WTC11 (cell line): ENCODE data around the gene RAB7A. TPM values are rescaled to one million over a fixed set of nuclear protein-coding genes. Genes with fewer than 3 reads are reported as not detected.

Experiments used
- ATAC-seq: fragments of 200-7000 bp; cut with Tn5 transposase; 2 replicates; pipeline ENCODE4 v1.10.0; 2021; ENCODE audit warnings: mild to moderate bottlenecking, moderate library complexity
- CTCF ChIA-PET: fragments of 300-600 bp; sonication (Branson Sonifier 250); formaldehyde crosslinking; loops from one replicate; lab custom pipeline; 2021; ENCODE audit warnings: antibody characterized with exemption; lab: Charles Lee
- POLR2A ChIA-PET: fragments of 350-600 bp; sonication (Branson Sonifier 250); formaldehyde crosslinking; loops from one replicate; lab custom pipeline; 2021; ENCODE audit warnings: antibody characterized with exemption; lab: Charles Lee
- DNase-seq: peaks from one replicate; pipeline ENCODE4 v3.0.0; 2021; ENCODE audit warnings: low spot score
- H3K27ac Mint-ChIP-seq: 2 replicates; pipeline ENCODE4 v1.8.0; 2021; ENCODE audit warnings: mixed read lengths
- H3K27me3 Mint-ChIP-seq: 2 replicates; pipeline ENCODE4 v1.8.0; 2021; ENCODE audit warnings: low read depth, mild to moderate bottlenecking, moderate library complexity, mixed read lengths
- H3K36me3 Mint-ChIP-seq: 2 replicates; pipeline ENCODE4 v1.8.0; 2021; ENCODE audit warnings: mixed read lengths
- H3K4me1 Mint-ChIP-seq: 2 replicates; pipeline ENCODE4 v1.8.0; 2022; ENCODE audit warnings: mixed read lengths
- H3K4me3 Mint-ChIP-seq: 2 replicates; pipeline ENCODE4 v1.8.0; 2021; ENCODE audit warnings: mild to moderate bottlenecking, moderate library complexity, mixed read lengths
- H3K9me3 Mint-ChIP-seq: 2 replicates; pipeline ENCODE4 v1.8.0; 2021; ENCODE audit warnings: mixed read lengths
- AR ChIP-seq: fragments of 250-450 bp; sonication (Bioruptor Pico); IDR thresholded peaks from 2 replicates; pipeline ENCODE4 v1.9.0; 2021; ENCODE audit warnings: mild to moderate bottlenecking
- ATF2 ChIP-seq: sonication (generic); formaldehyde crosslinking; IDR thresholded peaks from 2 replicates; pipeline ENCODE4 v1.8.1; 2022; ENCODE audit warnings: low read depth, missing genetic modification reagents, borderline replicate concordance
- ATF3 ChIP-seq: sonication (generic); formaldehyde crosslinking; conservative IDR thresholded peaks from 2 replicates; pipeline ENCODE4 v1.8.1; 2022; ENCODE audit warnings: mild to moderate bottlenecking, missing genetic modification reagents
- CREM ChIP-seq: sonication (generic); formaldehyde crosslinking; IDR thresholded peaks from 2 replicates; pipeline ENCODE4 v1.8.1; 2022; ENCODE audit warnings: mild to moderate bottlenecking, missing genetic modification reagents, moderate library complexity
- CTCF ChIP-seq: fragments of 200-600 bp; IDR thresholded peaks from 2 replicates; pipeline ENCODE4 v1.8.0; 2022; ENCODE audit warnings: antibody characterized with exemption
- ELF4 ChIP-seq: sonication (generic); formaldehyde crosslinking; IDR thresholded peaks from 2 replicates; pipeline ENCODE4 v1.8.1; 2022; ENCODE audit warnings: low read depth, mild to moderate bottlenecking, moderate library complexity, missing genetic modification reagents
- ESRRA ChIP-seq: sonication (generic); formaldehyde crosslinking; IDR thresholded peaks from 2 replicates; pipeline ENCODE4 v1.8.1; 2022; ENCODE audit warnings: mild to moderate bottlenecking, missing genetic modification reagents, borderline replicate concordance
- GRHL2 ChIP-seq: fragments of 250-450 bp; sonication (Bioruptor Pico); IDR thresholded peaks from 2 replicates; pipeline ENCODE4 v1.8.0; 2022; ENCODE audit warnings: mild to moderate bottlenecking, moderate library complexity; ENCODE audit not compliant: insufficient replicate concordance, severe bottlenecking
- GTF2I ChIP-seq: fragments of 250-450 bp; sonication (Bioruptor Pico); conservative IDR thresholded peaks from 2 replicates; pipeline ENCODE4 v1.4.0; 2021; ENCODE audit warnings: mild to moderate bottlenecking
- HMGA2 ChIP-seq: fragments of 250-450 bp; sonication (Bioruptor Pico); IDR thresholded peaks from 2 replicates; pipeline ENCODE4 v1.4.0; 2021; ENCODE audit warnings: mild to moderate bottlenecking, moderate library complexity
- IRF1 ChIP-seq: sonication (generic); formaldehyde crosslinking; IDR thresholded peaks from 2 replicates; pipeline ENCODE4 v1.8.0; 2023; ENCODE audit warnings: missing genetic modification reagents
- IRF2 ChIP-seq: sonication (generic); formaldehyde crosslinking; IDR thresholded peaks from 2 replicates; pipeline ENCODE4 v1.8.0; 2022; ENCODE audit warnings: low read depth, missing genetic modification reagents, borderline replicate concordance
- NFATC4 ChIP-seq: fragments of 250-450 bp; sonication (Bioruptor Pico); IDR thresholded peaks from 2 replicates; pipeline ENCODE4 v1.9.0; 2021; ENCODE audit warnings: mild to moderate bottlenecking
- PRDM15 ChIP-seq: sonication (generic); formaldehyde crosslinking; IDR thresholded peaks from 2 replicates; pipeline ENCODE4 v1.8.0; 2022; ENCODE audit warnings: missing genetic modification reagents
- RELA ChIP-seq: sonication (generic); formaldehyde crosslinking; IDR thresholded peaks from 2 replicates; pipeline ENCODE4 v1.8.1; 2022; ENCODE audit warnings: missing genetic modification reagents, mild to moderate bottlenecking, borderline replicate concordance
- SP1 ChIP-seq: sonication (generic); formaldehyde crosslinking; conservative IDR thresholded peaks from 2 replicates; pipeline ENCODE4 v1.8.1; 2022; ENCODE audit warnings: missing genetic modification reagents
- TCF7 ChIP-seq: sonication (generic); formaldehyde crosslinking; IDR thresholded peaks from 2 replicates; pipeline ENCODE4 v1.8.0; 2022; ENCODE audit warnings: mild to moderate bottlenecking, low read depth, missing genetic modification reagents, moderate library complexity
- USF1 ChIP-seq: sonication (generic); formaldehyde crosslinking; IDR thresholded peaks from 2 replicates; pipeline ENCODE4 v1.8.0; 2022; ENCODE audit warnings: mild to moderate bottlenecking, missing genetic modification reagents
- ZNF423 ChIP-seq: fragments of 250-450 bp; sonication (Bioruptor Pico); IDR thresholded peaks from 2 replicates; pipeline ENCODE4 v2.1.2; 2022; ENCODE audit warnings: mild to moderate bottlenecking, moderate library complexity
- total RNA-seq: library from RNA; stranded (reverse); gene quantifications from 3 replicates; pipeline ENCODE4 v1.2.3, GENCODE V29; 2021

RAB7A gene
- total RNA-seq, 1 experiment from 2014 or later = 184 TPM

GRCh38 chr3:128734523-128735189 is 8.7 kb downstream of the RAB7A start:
- ChIA-PET CTCF (interaction anchor here (0.6 to 1.2 kb wide), 3 partner anchors 11 to 12 kb away, joined by 3 to 5 read pairs (median 3); no protein-coding TSS in a partner anchor), POLR2A (no interaction called here)
- H3K4me3 Mint-ChIP-seq = no peak overlapping the region
- H3K36me3 Mint-ChIP-seq = peaks cover 11% of the 10 kb centered on the region
- DNase-seq (no peak), ATAC-seq (no peak)
- H3K27ac Mint-ChIP-seq = peak overlapping the region; percentile 20; the same call in 1 of the 2 replicates
- TF ChIP-seq SP1 (CRISPR knock-in tag) = no peak
- TF ChIP-seq USF1 = no peak
- no peak for TF ChIP-seq TCF7 (CRISPR knock-in tag)
- TF ChIP-seq ATF3 (CRISPR knock-in tag) = no peak
- TF ChIP-seq IRF2 (CRISPR knock-in tag) = no peak
- TF ChIP-seq ZNF423 (CRISPR knock-in tag) = no peak
- no peak for TF ChIP-seq AR (CRISPR knock-in tag)
- TF ChIP-seq CTCF = no peak
- no peaks in the 10 kb centered on the region for H3K9me3 Mint-ChIP-seq
- no peaks in the 10 kb centered on the region for H3K27me3 Mint-ChIP-seq
- H3K4me1 Mint-ChIP-seq = peaks cover 45% of the 10 kb centered on the region

- H3K4me1 Mint-ChIP-seq = peaks cover 40% of the 10 kb centered on the region
- POLR2A ChIA-PET = interaction anchor here (0.7 kb wide), 1 partner anchor 10 kb away, joined by 3 read pairs; no protein-coding TSS in a partner anchor
- peaks cover 17% of the 10 kb centered on the region for H3K36me3 Mint-ChIP-seq
- no peak for ATAC-seq
- no peaks in the 10 kb centered on the region for H3K9me3 Mint-ChIP-seq
- DNase-seq = no peak
- H3K27me3 Mint-ChIP-seq = no peaks in the 10 kb centered on the region
- no peak overlapping the region for H3K4me3 Mint-ChIP-seq
- TF ChIP-seq GRHL2 (CRISPR knock-in tag) = no peak
- no peak for TF ChIP-seq ELF4
- TF ChIP-seq, all 79 proteins: peak for 0
- peak overlapping the region; percentile 20; the same call in 1 of the 2 replicates for H3K27ac Mint-ChIP-seq
- CTCF ChIA-PET = interaction anchor here (0.6 to 1.2 kb wide), 2 partner anchors 11 to 13 kb away, joined by 3 read pairs; no protein-coding TSS in a partner anchor
Observed at GRCh38 chr3:128735287-128735686, 9.3 kb downstream of the RAB7A start.

- Mint-ChIP-seq H3K27ac (no peak overlapping the region), H3K4me1 (peaks cover 34% of the 10 kb centered on the region), H3K4me3 (no peak overlapping the region), H3K9me3 (peaks cover 4% of the 10 kb centered on the region; the same call in 1 of the 2 replicates), H3K27me3 (no peaks in the 10 kb centered on the region), H3K36me3 (peaks cover 21% of the 10 kb centered on the region)
- ATAC-seq (no peak), DNase-seq (no peak)
- CTCF ChIA-PET = interaction anchor here (1.2 kb wide), 1 partner anchor 10 kb away, joined by 3 read pairs; no protein-coding TSS in a partner anchor
- POLR2A ChIA-PET = interaction anchor here (0.7 kb wide), 1 partner anchor 9 kb away, joined by 3 read pairs; no protein-coding TSS in a partner anchor
- no peak for TF ChIP-seq CREM
- TF ChIP-seq ESRRA = no peak
- TF ChIP-seq PRDM15 (CRISPR knock-in tag) = no peak
- no peak for TF ChIP-seq NFATC4 (CRISPR knock-in tag)
- TF ChIP-seq RELA (CRISPR knock-in tag) = no peak
- no peak for TF ChIP-seq HMGA2 (CRISPR knock-in tag)
- TF ChIP-seq GTF2I (CRISPR knock-in tag) = no peak
- no peak for TF ChIP-seq IRF1
- TF ChIP-seq ATF2 (CRISPR knock-in tag) = no peak
- no peak for TF ChIP-seq ZNF423 (CRISPR knock-in tag)
Observed at GRCh38 chr3:128735884-128736283, 9.9 kb downstream of the RAB7A start.
